ENCODE results near the gene DCAKD.
A peak's percentile ranks its signal among the peaks of the same experiment; 100 is the strongest.

The DCAKD gene

GRCh38 chr17:45051060-45051719 is at the start of gene DCAKD:
DCAKD (minus strand) TSS chr17:45051632; CDS start chr17:45034885, 16,747 bp downstream.
- TF ChIP-seq GATA1 (IDR thresholded peaks at IDR 0.05; ENCODE audit: low read depth, low read length) (no peak), POLR2A (IDR thresholded peaks at IDR 0.05; ENCODE audit: low read length) (peak; percentile 83)
- DNase-seq, result peak; percentile 96 to 97

- peak; percentile 68 to 82 for DNase-seq
- TF ChIP-seq POLR2A (IDR thresholded peaks at IDR 0.05; ENCODE audit: low read length), result no peak
These were observed 47.6 kb upstream of the DCAKD start for GRCh38 chr17:45098869-45099616.

GRCh38 chr17:45098081-45098868 is 46.8 kb upstream of the DCAKD start:
- TF ChIP-seq GATA1 (IDR thresholded peaks at IDR 0.05; ENCODE audit: low read depth, low read length) (no peak), POLR2A (IDR thresholded peaks at IDR 0.05; ENCODE audit: low read length) (no peak)
- no peak for DNase-seq

GRCh38 chr17:45096926-45097325 is 45.5 kb upstream of the DCAKD start:
- no peak for TF ChIP-seq POLR2A (IDR thresholded peaks at IDR 0.05; ENCODE audit: low read length)
- no peak for TF ChIP-seq GATA1 (IDR thresholded peaks at IDR 0.05; ENCODE audit: low read depth, low read length)

GRCh38 chr17:45096141-45096540 is 44.7 kb upstream of the DCAKD start:
- DNase-seq, result peak; percentile 11 to 45
- TF ChIP-seq GATA1 (IDR thresholded peaks at IDR 0.05; ENCODE audit: low read depth, low read length) (no peak), POLR2A (IDR thresholded peaks at IDR 0.05; ENCODE audit: low read length) (no peak)

More at GRCh38 chr17:45096926-45097325, 45.5 kb upstream of the DCAKD start:
- no peak for DNase-seq

GRCh38 chr17:45093444-45094110 is 42.1 kb upstream of the DCAKD start:
- TF ChIP-seq GATA1 (IDR thresholded peaks at IDR 0.05; ENCODE audit: low read depth, low read length) (no peak), POLR2A (IDR thresholded peaks at IDR 0.05; ENCODE audit: low read length) (no peak)

GRCh38 chr17:45092911-45093430 is 41.5 kb upstream of the DCAKD start:
- DNase-seq, result no peak
- no peak for TF ChIP-seq POLR2A (IDR thresholded peaks at IDR 0.05; ENCODE audit: low read length)
- no peak for TF ChIP-seq GATA1 (IDR thresholded peaks at IDR 0.05; ENCODE audit: low read depth, low read length)

More at GRCh38 chr17:45093444-45094110, 42.1 kb upstream of the DCAKD start:
- DNase-seq, result no peak

GRCh38 chr17:45091778-45092425 is 40.5 kb upstream of the DCAKD start:
- DNase-seq, result no peak
- TF ChIP-seq GATA1 (IDR thresholded peaks at IDR 0.05; ENCODE audit: low read depth, low read length), result no peak
- no peak for TF ChIP-seq POLR2A (IDR thresholded peaks at IDR 0.05; ENCODE audit: low read length)

GRCh38 chr17:45090711-45091110 is 39.3 kb upstream of the DCAKD start:
- TF ChIP-seq GATA1 (IDR thresholded peaks at IDR 0.05; ENCODE audit: low read depth, low read length) (no peak), POLR2A (IDR thresholded peaks at IDR 0.05; ENCODE audit: low read length) (no peak)
- no peak for DNase-seq

- no peak for DNase-seq
- TF ChIP-seq POLR2A (IDR thresholded peaks at IDR 0.05; ENCODE audit: low read length), result no peak
- TF ChIP-seq GATA1 (IDR thresholded peaks at IDR 0.05; ENCODE audit: low read depth, low read length), result no peak
These were observed 37.3 kb upstream of the DCAKD start for GRCh38 chr17:45088741-45089140.

GRCh38 chr17:45087978-45088377 is 36.5 kb upstream of the DCAKD start:
- no peak for TF ChIP-seq GATA1 (IDR thresholded peaks at IDR 0.05; ENCODE audit: low read depth, low read length)
- TF ChIP-seq POLR2A (IDR thresholded peaks at IDR 0.05; ENCODE audit: low read length), result no peak
- no peak for DNase-seq

GRCh38 chr17:45087504-45087975 is 36.1 kb upstream of the DCAKD start:
- TF ChIP-seq POLR2A (IDR thresholded peaks at IDR 0.05; ENCODE audit: low read length) (no peak), GATA1 (IDR thresholded peaks at IDR 0.05; ENCODE audit: low read depth, low read length) (no peak)
- DNase-seq, result no peak

Data from erythroblast (primary cell).